Activated gamma-delta T cell treated with anti-CD3 and anti-CD28 coated beads, Interleukin-2, amount 50 U/mL, for 16 hours (primary cell): ENCODE results near the gene PARP16.

Experiments
- DNase-seq: peaks from one replicate; pipeline ENCODE4 v3.0.0-alpha.2; 2020; ENCODE audit warnings: low read depth

The PARP16 gene

GRCh38 chr15:65311760-65312159 is 25.1 kb upstream of the PARP16 start:
- DNase-seq: no peak

DNA sequence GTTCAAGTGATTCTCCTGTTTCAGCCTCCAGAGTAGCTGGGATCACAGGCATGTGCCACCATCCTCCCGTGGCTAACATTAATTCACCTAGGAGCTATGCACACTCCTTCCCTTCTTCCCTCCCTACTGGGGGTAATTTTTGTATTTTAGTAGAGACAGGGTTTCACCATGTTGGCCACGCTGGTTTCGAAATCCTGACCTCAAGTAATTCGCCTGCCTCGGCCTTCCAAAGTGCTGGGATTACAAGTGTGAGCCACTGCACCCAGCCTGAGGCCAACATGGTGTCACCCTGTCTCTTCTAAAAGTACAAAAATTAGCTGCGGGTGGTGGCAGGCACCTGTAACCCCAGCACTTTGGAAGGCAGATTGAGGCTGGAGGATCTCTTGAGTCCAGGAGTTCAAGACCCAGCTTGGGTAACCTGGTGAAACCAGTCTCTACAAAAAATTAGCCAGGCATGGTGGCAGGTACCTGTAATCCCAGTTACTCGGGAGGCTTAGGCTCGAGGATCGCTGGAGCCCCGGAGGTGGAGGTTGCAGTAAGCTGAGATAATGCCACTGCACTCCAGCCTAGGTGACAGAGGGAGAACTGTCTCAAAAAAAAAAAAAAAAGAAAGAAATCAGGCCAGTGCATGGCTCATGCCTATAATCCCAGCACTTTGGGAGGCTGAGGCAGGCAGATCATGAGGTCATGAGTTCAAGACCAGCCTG is 23.9 kb upstream of the PARP16 start:
- no peak for DNase-seq

DNA sequence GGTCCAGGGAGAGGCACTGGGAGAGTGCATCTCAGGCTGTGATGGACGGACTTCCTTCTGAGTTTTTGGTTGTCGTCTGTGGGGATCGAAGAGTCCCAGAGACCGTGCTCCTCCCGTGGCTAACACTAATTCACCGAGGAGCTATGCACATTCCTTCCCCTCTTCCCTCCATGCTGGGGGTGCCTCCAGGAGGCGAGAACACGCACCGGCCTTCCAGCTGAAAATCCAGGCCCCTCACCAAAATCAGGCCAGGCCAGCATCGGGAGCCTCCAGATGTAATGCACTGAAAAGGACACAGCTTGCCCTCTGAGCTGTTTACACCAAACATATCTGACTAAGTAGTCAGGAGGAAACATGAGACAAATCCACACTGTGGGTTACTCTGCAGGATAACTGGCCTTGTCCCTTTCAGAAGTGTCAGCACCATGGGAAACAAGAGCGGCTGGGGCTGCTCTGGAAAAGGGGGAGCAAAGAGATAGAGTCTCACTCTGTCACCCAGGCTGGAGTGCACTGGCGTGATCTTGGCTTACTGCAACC is 23.3 kb upstream of the PARP16 start:
- DNase-seq: no peak

GRCh38 chr15:65307978-65308377 is 21.3 kb upstream of the PARP16 start:
- DNase-seq: no peak

DNA sequence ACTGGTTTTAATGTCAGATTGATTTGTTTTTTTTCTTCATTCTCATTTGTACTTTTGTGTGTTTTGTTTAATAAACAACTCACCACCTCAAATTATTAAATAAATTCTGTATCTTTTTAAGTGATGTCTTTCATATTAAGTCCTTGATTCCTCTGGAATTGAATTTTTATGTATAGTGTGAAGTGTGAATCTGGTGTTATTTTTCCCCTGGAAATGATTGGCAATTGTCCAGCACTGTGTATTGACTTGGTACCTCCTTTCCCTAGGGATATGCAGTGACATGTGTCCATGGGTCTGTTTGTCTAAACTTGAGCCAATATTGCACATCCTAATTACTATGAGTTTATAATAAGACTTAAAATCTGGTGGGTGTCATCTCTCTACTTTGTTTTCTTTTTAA is 19.9 kb upstream of the PARP16 start:
- DNase-seq: no peak

GRCh38 chr15:65305776-65306175 is 19.1 kb upstream of the PARP16 start:
- no peak for DNase-seq

DNA sequence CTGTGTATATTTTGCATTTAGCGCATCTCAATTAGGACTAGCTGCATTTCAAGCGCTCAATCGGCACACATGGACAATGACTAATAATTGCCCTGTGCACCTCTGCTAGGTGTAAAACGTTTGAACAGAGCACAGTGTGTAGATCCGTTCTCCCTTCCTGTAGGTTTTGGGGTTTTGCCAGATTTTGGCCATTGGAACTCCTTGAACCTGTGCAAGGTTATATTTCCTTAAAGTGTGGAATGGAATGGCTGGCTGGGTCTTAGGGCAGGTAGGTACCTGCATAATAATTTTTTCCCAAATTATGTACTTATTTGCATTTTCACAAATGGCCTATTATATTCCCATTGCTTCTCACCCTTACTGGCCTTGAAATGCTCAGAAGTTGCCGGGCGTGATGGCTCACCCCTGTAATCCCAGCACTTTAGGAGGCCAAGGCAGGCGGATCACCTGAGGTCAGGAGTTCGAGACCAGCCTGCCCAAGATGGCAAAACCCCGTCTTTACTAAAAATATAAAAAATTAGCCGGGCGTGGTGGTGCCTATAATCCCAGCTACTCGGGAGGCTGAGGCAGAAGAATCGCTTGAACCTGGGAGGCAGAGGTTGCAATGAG is 18.6 kb upstream of the PARP16 start:
- no peak for DNase-seq

- DNase-seq: peak; percentile 65
Measured at GRCh38 chr15:65304381-65305149, 17.9 kb upstream of the PARP16 start, which contains the start of gene RNU5B-1. TSS of gene RNU5B-1 (plus strand) at chr15:65304677.

GRCh38 chr15:65303687-65304380 is 17.2 kb upstream of the PARP16 start:
- no peak for DNase-seq

DNA sequence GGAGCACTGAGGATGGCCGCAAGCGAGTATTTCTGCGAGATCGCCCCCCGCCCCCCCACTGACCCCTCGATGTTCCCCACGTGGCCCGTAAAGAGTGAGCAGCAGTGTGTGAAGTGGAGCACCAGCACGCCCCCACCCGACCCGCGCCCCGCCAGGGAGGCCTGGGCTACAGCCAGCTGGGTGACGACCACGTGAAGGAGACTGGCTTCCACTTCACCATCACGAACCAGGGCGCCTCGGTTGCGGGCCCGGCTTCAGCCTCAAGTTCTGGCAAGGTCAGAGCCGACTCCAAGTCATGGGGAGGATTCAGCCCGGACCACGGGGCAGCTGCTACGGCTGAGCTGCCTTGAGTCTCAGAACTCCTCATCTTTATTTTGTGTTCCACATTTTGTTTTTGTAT is 15.4 kb upstream of the PARP16 start:
- no peak for DNase-seq

DNA sequence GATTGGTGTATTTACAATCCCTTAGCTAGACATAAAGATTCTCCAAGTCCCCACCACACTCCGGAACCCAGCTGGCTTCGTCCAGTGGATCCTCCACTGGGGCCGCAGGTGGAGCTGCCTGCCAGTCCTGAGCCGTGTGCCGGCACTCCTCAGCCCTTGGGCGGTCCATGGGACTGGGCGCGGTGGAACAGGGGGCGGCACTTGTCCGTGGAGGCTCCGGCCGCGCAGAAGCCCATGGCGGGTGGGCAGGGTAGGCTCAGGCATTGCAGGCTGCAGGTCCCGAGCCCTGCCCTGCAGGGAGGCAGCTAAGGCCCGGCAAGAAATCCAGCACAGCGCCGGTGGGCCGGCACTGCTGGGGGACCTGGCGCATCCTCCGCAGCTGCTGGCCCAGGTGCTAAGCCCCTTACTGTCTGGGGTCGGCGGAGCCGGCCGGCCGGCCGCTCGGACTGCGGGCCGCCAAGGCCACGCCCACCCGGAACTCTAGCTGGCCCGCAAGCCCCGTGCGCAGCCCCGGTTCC is 14.3 kb upstream of the PARP16 start:
- no peak for DNase-seq

DNA sequence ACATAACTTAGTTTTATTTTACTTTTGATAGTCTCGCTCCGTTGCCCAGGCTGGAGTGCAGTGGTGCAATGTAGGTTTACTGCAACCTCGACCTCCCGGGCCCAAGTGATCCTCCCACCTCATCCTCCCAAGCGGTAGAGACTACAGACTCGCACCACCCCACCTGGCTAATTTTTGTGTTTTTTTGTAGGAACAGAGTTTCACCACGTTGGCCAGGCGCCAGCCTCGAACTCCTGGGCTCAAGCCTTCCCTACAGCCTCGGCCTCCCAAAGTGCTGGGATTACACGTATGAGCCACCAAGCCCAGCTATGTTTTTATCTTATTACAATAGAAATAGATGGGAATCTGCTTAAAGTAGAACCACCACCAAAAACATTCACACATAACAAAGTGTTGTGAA is 12.0 kb upstream of the PARP16 start:
- DNase-seq: no peak

DNA sequence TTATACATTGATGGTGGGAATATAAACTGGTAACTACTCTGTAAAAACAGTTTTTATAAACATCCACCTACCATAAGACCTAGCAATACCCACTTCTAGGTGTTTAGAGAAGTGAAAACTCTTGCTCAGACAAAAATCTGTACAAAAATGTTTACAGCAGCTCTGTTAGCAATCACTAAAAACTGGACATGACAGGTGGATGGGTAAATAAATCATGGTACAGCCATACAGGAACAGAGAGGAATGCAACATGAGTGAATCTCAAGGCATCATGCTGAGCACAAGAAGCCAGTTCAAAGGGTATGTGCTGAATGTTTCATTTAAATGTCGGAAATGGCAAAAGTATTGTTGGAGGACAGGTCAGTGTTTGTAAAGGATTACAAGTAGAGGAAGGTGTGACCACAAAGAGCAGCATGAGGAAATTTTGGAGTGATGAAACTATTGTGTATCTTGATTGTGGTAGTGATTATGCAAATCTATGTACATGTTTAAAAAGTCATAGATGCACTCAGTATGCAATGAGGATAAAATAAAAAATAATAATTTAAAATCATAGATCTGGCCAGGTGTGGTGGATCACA is 6.3 kb upstream of the PARP16 start:
- no peak for DNase-seq

DNA sequence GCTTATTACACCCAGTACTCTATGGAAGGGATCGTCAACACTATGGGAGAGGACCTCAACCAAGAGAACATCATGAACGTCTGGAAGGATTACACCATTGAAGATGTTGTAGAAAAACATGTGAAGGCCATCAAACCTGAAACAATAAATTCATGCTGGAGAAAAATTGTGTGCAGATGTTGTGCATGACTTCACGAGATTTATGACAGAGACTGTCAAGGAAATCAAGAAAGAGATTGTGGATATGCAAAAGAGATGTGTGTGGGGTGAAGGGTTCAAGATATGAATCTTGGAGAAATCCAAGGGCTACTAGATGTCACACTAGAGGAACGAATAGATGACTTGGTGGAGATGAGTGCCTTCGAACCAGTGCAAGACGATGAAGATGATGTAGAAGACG is 3.5 kb upstream of the PARP16 start:
- DNase-seq: no peak

- no peak for DNase-seq
Measured at GRCh38 chr15:65289261-65289854, 2.7 kb upstream of the PARP16 start.

DNA sequence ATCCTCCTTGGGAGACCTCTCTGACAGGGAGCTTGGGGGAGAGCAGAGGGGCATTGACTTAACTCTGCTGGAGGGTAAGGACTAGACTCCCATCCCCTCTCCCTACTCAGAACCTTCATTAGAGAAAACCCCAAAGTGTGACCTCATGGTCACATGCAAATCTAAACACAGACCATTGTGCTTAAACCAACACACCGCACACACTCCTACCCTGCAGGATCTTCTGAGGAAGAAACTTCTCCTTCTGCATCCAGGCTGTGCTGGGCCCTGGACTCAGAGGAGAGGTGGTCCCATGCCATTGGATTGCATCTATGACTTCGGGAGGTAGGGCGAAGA is 805 bp upstream of the PARP16 start:
- no peak for DNase-seq

DNA sequence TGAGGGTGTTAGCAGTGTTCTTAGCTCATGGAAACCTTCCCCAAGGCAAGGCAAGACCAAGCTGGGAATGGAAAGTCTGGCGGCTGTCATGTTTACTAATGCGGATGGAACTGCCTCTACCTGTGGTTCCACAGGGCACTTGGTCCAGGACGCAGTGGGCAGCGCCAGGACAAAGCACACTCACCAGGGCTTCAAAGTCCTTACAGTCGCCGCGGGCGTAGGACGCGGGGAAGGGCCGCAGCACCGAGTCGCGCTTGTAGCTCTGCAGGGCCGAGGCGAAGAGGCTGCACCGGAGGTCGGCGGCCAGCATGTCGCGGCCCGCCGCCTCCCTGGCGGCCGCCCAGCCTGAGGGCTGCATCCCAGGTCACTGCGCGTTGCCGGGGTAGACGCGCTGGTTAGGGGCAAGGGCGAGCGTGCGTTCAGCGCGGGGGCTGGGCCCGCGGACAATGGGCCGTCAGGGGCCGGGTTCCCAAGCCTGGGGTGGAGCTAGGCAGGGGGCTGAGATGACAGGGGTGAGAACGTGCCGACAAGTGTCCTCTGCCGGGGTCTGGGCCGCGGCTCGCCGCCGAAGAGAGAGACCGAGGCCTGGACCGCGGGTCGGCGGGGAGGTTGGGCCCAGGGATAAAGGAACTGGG is 497 bp downstream of the PARP16 start:
- no peak for DNase-seq

- no peak for DNase-seq
Measured at GRCh38 chr15:65285291-65286068, 1.2 kb downstream of the PARP16 start.

- no peak for DNase-seq
Measured at GRCh38 chr15:65278480-65278879, 8.2 kb downstream of the PARP16 start.

- no peak for DNase-seq
Measured at GRCh38 chr15:65277015-65277414, 9.7 kb downstream of the PARP16 start.
